Endometrium (tissue), 2 donors: Measurements from ENCODE around the gene GSTT4.
"Not testable (repeated sequence)": the region's sequence is repeated elsewhere in the genome, so short reads cannot be mapped to it uniquely, and the experiment has no call there.

Experiments
- FAIRE-seq: peaks from 2 replicates; lab custom pipeline; 2012; peaks lifted over from hg19 to GRCh38; lab: Jason Lieb, UNC
- donor health status: control.
- donor health status: control.

Gene GSTT4

GRCh38 chr22:23952794-23953405 lies 52.4 kb downstream of the GSTT4 start:
- FAIRE-seq = not testable (repeated sequence)

GRCh38 chr22:23951383-23951782 lies 53.9 kb downstream of the GSTT4 start:
- not testable (repeated sequence) for FAIRE-seq

- FAIRE-seq = not testable (repeated sequence)
Measured at GRCh38 chr22:23949764-23950163, 55.5 kb downstream of the GSTT4 start.
